ENCODE results near the gene KRT31.

DNA sequence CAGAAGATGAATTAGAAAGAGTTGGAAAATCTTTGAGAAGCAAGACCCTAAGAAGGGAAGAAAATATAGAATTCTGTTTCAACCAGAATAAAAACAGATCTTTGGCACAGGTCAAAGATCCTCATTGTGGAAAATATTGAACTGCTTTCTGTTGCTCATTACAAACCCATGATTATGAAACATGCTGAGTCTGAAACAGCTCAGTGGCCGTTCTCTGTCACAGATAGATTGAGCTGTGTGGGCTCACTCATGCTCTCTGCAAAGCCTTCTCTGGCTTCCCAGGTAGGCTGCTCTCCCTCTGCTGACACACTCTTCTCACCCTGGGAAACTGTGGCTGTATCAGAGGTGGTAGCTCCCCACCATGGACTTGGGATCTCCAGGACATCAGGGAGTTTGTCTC is 46.8 kb upstream of the KRT31 start:
- no peak for TF ChIP-seq POLR2A (IDR thresholded peaks at IDR 0.05)
- TF ChIP-seq, protein P1, sequence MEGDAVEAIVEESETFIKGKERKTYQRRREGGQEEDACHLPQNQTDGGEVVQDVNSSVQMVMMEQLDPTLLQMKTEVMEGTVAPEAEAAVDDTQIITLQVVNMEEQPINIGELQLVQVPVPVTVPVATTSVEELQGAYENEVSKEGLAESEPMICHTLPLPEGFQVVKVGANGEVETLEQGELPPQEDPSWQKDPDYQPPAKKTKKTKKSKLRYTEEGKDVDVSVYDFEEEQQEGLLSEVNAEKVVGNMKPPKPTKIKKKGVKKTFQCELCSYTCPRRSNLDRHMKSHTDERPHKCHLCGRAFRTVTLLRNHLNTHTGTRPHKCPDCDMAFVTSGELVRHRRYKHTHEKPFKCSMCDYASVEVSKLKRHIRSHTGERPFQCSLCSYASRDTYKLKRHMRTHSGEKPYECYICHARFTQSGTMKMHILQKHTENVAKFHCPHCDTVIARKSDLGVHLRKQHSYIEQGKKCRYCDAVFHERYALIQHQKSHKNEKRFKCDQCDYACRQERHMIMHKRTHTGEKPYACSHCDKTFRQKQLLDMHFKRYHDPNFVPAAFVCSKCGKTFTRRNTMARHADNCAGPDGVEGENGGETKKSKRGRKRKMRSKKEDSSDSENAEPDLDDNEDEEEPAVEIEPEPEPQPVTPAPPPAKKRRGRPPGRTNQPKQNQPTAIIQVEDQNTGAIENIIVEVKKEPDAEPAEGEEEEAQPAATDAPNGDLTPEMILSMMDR (IDR thresholded peaks at IDR 0.05): no peak
